HUDEP-2 (cell line): ENCODE data around the gene TRMT10C.
"Not testable (repeated sequence)": the region's sequence is repeated elsewhere in the genome, so short reads cannot be mapped to it uniquely, and the experiment has no call there.

Source experiments
- DNase-seq, 76 experiments: peaks; one replicate each; lab custom pipeline; 2025; ENCODE audit not compliant: unreplicated experiment in 76 of 76; lab: John Stamatoyannopoulos, UW

Gene TRMT10C

DNA sequence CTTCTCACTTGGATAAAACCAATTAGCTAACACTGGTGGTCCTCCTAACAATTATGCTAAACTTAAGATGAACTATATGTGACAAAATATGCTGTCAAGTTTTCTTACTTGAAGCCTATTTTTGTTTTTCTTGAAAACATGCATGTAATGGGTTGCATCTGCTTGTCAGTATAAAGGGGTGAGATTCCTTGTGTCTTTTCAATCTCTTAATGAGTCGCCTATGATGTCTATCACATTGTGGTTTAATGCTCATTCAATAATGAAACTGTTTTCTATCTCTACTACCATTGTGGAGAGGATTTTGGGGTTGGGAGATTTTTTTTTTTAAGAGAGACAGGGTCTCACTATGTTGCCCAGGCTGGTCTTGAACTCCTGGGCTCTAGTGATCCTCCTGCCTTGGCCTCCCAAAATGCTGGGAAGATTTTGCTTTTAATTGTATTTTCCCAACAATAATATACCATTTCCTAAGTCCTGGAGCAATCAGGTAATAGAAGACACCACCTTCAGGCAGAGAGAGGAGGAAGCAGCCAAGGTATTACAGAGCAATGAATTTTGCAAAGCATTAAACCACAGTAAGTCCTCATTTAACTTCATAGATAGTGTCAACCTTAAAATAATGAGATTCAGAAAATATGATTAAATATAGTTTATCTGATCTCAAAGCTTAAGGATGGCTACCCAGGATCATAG, 17.4 kb upstream of the TRMT10C start:
- DNase-seq = no peak

DNA sequence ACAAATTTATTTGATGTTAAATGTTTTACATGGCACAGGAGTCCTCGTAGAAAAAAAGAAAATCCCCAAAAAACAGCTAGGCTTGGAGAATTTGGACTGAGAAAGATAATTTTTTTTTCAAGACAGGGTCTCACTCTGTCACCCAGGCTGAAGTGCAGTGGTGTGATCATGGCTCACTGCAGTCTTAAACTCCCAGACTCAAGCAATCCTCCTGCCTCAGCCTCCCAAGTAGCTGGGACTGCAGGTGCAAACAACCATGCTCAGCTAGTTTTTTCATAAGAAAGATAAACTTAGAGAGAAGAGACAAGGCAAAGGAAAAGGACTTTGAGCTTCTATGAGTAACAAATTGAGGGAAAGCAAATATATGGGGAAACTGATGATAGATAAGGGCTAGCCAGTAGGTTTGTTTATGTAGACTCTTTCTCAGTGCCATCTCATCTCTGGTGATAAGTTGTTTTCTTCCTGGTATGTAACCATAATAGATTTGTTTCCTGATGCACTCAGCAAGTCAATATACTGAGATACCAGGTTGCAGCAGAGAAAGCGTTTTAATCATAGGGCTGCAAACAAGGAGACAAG, 13.1 kb upstream of the TRMT10C start:
- DNase-seq = no peak

DNA sequence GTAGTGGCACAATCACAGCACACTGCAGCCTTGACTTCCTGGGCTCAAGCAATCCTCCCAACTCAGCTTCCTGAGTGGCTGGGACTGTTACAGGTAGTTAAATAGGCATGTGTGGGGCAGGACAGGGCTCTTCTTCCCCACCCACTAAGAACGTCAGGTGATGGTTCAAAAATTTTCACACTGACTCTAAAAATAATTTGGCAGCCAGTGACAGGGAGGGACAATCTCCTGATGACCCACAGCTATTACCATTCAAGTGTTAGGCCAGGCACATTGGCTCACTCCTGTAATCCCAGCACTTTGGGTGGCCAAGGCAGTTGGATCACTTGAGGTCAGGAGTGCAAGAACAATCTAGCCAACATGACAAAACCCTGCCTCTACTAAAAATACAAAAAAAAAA, 12.2 kb upstream of the TRMT10C start:
- DNase-seq = no peak

DNA sequence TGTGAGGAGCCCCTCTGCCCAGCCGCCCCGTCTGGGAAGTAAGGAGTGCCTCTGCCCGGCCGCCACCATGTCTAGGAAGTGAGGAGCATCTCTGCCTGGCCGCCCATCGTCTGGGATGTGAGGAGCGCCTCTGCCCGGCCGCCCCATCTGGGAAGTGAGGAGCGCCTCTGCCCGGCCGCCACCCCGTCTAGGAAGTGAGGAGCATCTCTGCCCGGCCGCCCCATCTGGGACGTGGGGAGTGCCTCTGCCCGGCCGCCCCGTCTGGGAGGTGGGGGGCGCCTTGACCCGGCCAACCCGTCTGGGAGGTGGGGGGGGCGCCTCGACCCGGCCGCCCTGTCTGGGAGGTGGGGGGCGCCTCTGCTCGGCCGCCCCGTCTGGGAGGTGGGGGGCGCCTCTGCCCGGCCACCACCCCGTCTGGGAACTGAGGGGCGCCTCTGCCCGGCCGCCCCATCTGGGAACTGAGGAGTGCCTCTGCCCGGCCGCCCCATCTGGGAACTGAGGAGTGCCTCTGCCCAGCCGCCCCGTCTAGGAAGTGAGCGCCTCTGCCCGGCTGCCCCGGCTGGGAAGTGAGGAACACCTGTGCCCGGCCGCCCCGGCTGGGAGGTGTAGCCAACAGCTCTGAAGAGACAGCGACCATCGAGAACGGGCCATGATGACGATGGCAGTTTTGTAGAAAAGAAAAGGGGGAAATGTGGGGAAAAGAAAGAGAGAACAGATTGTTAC, 10.1 kb upstream of the TRMT10C start:
- not testable (repeated sequence) for DNase-seq

DNA sequence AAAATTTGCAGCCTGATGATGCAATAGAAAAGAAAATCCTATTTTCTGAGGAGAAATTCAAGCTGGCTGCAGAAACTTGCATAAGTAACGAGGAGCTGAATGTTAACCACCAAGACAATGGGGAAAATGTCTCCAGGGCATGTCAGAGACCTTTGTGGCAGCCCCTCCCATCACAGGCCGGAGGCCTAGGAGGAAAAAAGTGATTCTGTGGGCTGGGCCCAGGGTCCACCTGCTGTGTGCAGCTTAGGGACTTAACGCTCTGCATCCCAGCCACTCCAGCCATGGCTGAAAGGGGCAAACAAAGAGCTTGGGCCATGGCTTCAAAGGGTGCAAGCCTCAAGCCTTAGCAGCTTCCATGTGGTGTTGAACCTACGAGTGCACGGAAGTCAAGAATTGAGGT, 8.3 kb upstream of the TRMT10C start:
- not testable (repeated sequence) for DNase-seq

- no peak for DNase-seq
Measured at GRCh38 chr3:101556064-101556463, 5.6 kb upstream of the TRMT10C start.

GRCh38 chr3:101567528-101568317, 6.1 kb downstream of the TRMT10C start:
- no peak for DNase-seq

DNA sequence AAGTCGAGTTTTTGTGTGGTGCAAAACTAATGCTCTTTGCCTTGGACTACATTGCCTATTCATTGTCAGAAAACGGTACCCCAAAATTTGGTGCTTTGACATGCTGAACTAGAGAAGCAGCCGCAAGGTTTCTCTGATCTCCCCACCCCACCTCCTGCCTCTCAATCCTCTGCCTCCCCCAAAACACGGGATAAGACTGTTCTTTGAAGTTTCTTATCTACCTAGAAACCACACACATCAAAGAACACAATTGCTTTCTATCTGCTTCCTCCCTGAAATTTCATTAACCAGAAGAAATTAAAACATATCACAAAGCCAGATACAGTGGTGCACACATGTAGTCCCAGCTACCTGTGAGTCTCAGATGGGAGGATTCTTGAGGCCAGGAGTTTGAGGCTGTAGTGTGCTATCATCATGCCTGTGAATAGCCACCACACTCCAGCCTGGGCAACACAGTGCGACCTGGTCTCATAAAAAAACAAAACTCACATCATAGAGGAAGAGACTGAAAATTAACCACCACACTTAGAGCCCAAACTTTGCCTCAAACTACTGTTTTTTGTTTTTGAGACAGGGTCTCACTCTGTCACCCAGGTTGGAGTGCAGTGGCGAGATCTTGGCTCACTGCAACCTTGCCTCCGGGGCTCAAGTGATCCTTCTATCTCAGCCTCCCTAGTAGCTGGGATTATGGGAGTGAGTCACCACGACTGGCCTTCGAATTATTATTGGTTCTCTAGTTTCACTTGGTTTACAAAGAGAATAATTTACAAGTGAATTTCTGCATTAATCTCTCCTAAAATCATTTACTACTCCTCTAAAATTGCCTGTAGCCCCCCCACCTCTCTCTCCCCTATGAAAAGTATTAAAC, 9.6 kb downstream of the TRMT10C start:
- no peak for DNase-seq

DNA sequence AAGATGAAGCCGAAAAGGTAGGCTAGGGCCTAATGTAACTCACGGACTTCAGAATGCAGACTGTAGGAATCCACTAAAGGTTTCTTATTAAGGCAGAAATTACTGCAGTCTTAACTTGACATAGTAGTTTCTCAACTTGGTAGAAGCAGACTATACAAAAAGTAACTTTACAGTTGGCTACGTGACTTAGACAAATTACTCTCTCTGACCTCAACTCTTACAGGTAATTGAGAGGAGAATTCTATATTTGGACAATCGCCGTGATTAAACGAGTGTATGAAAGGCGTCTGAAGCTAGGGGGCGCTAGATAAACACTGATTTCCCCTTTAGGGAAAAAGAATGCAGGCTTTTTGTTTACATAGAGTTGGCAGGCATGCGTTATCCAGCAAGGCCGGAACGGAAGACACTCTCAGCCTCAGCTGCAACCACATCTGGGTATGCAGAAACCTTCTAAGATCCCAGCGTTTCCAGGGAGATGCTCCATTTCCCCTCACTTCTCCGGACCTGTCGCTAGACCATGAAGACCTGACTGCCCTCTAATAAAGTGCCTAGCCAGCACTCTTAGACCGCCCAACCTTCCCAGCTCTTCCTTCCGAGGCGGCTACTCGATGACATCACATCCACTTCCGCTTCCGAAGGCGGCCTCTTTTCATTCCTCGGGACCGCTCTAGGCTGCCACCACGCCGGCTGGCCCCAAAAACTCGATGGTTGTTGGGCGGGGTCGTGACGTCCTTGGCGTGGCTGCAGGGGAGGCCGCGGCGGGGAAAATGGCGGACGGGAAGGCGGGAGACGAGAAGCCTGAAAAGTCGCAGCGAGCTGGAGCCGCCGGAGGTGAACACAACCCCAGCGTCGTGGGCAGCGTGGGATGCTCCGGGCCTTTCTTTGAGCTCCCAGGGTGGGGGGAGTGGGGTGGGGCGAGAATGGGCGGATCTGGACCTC, 12.1 kb downstream of the TRMT10C start, which contains the start of gene PCNP:
TSS of gene PCNP (plus strand) at position 732 of the 939 bp plus-strand sequence. CDS start at position 768, 36 bp downstream.
- DNase-seq = peak; percentile 68 to 98 (median 96)

DNA sequence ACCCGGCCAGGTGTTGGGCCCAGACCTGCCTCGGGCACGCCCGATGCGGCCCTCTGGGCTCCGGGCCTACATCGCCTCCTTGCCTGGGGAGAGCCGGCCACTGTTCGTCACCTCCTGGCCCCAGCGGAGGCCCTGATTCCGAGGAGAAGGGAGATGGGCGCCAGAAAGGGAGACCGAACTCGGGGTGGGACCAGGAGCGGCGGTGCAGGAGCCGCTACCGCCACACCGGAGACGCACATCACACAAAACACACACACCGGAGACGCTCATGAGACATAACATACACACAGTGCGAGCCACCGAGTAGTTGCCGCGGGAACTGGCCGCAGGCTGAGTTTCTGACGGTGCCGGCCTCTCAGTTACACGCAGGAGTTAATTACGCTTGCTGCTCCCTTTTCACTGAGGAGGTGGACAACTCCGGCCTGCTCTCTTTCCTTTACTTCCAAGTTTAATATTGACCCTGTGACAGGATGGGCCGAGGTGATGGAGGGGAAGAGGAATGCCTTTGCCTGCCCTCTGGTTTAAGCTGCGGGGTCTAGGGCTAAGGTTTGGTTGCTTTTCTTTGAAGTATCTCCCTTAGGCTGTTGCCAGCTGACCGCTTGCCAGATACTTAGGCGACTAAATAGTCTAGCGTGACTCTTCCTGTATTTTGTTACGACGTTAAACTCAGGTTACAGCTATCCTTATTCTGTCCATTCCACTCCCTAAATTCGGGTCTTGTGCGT, 12.9 kb downstream of the TRMT10C start:
- DNase-seq = peak in 56 of 76 experiments; percentile 1 to 88 (median 34)

DNA sequence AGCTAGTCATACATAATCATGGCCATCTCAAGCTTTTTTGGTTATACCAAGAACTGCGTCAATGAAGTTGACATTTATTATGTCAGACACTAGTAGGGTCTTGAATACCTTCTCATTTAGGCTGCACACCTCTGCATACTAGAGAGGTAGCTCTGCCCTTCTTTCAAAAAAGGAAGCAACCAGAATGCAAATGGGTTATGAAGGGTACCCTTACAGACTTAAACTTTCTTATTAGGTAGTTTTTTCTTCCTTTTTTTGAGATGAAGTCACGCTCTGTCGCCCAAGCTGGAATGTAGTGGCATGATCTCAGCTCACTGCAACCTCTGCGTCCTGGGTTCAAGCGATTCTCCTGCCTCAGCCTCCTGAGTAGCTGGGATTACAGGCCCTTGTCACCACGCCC, 15.6 kb downstream of the TRMT10C start:
- DNase-seq = no peak

GRCh38 chr3:101588616-101589015, 26.9 kb downstream of the TRMT10C start:
- no peak for DNase-seq

DNA sequence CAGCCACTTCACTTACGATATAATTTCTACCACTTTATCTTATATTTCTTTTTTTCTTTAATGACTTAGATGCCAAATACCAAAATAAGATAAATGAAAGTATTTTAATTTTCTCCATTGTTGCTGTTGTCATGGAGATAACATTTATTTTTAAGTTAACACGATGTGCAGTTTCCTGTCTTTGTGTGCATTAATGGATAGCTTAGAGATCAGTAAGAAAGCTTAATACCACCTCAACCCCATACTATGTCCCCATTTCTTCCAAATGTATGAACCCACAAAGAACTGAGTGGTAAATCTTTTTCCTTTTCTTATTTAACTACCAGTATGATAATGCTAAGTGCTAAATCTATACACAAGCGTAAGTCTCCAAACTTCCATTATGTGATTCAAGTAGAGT, 29.4 kb downstream of the TRMT10C start:
- no peak for DNase-seq

DNA sequence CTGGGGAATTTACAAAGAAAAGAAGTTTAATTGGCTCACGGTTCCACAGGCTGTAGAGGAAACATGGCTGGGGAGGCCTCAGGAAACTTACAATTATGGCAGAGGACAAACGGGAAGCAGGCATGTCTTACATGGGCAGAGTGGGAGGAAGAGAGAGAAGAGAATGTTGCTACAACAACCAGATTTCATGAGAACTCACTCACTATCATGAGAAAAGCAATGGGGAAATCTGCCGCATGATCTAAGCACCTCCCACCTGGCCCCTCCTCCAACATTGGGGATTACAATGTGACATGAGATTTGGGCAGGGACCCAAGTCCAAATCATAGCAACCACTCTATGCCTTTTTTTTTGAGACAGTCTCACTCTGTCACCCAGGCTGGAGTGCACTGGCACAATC, 41.1 kb downstream of the TRMT10C start:
- peak in 1 of 76 experiments; percentile 3 for DNase-seq

DNA sequence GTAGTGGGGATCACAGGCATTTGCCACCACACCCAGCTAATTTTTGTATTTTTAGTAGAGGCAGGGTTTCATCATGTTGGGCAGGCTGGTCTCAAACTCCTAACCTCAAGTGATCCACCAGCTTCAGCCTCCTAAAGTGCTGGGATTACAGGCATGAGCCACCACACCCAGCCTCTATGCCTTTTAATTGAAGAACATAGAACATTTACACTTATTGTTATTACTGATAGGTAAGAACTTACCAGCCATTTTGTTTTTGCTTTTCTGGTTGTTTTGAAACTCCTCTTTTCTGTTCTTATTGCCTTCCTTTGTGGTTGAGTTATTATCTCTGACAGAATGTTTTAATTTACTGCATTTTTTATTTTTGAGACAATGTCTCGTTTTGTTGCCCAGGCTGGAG, 41.5 kb downstream of the TRMT10C start:
- DNase-seq = no peak

GRCh38 chr3:101605398-101605797, 43.7 kb downstream of the TRMT10C start:
- not testable (repeated sequence) for DNase-seq

DNA sequence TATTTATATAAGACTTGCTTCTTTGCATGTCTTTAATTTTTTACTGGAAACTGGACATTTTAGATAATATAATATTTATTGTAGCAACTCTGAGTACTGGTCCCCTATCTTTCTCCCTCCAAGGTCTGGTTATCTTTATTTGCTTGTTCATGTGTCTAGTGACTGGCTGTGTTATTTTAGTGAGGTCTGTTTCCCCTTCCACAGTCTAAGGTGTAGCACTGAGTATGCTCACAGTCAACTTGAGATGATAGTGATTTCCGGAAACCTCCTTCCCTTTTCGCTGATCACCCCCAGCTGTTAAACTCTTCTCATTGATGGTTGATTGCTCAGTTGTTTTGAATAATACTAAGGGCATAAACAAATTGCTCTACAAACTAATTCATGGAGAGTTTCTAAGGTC, 49.4 kb downstream of the TRMT10C start:
- DNase-seq = no peak

DNA sequence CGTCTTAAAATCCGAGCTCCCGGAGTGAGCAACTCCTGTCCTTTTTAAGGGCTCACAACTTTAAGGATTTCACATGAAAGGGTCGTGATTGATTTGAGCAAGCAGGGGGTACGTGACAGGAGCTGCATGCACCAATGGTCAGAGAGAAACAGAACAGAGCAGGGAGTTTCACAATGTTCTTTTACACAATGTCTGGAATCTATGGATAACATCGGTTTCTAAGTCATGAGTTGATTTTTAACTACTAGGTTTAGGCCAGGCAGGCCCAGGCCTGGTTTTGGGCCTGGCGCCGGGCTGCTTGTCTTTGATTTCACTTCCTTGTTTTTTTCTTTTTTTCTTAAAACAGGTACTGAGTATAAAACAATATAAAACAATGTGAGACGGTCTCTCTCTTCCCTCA, 51.3 kb downstream of the TRMT10C start:
- not testable (repeated sequence) for DNase-seq
